ENCODE data around the gene TRAPPC3.

- TF ChIP-seq, protein P1, sequence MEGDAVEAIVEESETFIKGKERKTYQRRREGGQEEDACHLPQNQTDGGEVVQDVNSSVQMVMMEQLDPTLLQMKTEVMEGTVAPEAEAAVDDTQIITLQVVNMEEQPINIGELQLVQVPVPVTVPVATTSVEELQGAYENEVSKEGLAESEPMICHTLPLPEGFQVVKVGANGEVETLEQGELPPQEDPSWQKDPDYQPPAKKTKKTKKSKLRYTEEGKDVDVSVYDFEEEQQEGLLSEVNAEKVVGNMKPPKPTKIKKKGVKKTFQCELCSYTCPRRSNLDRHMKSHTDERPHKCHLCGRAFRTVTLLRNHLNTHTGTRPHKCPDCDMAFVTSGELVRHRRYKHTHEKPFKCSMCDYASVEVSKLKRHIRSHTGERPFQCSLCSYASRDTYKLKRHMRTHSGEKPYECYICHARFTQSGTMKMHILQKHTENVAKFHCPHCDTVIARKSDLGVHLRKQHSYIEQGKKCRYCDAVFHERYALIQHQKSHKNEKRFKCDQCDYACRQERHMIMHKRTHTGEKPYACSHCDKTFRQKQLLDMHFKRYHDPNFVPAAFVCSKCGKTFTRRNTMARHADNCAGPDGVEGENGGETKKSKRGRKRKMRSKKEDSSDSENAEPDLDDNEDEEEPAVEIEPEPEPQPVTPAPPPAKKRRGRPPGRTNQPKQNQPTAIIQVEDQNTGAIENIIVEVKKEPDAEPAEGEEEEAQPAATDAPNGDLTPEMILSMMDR (IDR thresholded peaks at IDR 0.05; ENCODE audit: low read depth, low read length, poor library complexity, severe bottlenecking), result no peak
- TF ChIP-seq EZH2phosphoT487 (IDR thresholded peaks at IDR 0.05; ENCODE audit: borderline replicate concordance, low read length), result no peak
Measured at GRCh38 chr1:36154765-36155407, 5.6 kb upstream of the TRAPPC3 start.
